ENCODE results near the gene EFHC1. TPM values are rescaled to one million over a fixed set of nuclear protein-coding genes. Genes with fewer than 3 reads are reported as not detected.

The EFHC1 gene
- total and polyA plus RNA-seq, 2 experiments from 2014 or later: 24.3 to 28.0 TPM

DNA sequence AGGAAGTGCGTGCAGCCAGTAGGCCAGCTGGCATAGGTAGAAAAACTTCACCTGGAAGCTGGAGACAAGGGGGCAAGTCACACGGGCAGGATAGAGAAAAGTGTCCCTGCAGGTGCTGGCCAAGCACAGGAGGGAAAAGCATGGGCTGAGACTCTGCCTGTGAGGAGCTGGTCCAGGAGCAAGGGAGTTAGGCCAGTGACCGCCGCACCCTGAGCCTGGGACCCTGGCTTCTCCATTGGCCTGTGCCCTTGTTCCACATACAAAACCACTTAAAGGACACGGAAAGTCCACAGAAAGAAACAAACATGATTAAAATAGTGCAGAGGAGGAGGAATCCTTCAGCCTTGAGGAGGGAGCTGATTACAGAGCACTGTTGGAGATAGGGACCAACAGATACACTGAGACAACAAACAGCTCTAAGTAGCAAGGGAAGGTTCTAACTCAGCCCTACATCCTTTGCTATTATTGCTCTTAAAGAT lies 88.2 kb downstream of the EFHC1 start (continued):
- TF ChIP-seq, protein P1, sequence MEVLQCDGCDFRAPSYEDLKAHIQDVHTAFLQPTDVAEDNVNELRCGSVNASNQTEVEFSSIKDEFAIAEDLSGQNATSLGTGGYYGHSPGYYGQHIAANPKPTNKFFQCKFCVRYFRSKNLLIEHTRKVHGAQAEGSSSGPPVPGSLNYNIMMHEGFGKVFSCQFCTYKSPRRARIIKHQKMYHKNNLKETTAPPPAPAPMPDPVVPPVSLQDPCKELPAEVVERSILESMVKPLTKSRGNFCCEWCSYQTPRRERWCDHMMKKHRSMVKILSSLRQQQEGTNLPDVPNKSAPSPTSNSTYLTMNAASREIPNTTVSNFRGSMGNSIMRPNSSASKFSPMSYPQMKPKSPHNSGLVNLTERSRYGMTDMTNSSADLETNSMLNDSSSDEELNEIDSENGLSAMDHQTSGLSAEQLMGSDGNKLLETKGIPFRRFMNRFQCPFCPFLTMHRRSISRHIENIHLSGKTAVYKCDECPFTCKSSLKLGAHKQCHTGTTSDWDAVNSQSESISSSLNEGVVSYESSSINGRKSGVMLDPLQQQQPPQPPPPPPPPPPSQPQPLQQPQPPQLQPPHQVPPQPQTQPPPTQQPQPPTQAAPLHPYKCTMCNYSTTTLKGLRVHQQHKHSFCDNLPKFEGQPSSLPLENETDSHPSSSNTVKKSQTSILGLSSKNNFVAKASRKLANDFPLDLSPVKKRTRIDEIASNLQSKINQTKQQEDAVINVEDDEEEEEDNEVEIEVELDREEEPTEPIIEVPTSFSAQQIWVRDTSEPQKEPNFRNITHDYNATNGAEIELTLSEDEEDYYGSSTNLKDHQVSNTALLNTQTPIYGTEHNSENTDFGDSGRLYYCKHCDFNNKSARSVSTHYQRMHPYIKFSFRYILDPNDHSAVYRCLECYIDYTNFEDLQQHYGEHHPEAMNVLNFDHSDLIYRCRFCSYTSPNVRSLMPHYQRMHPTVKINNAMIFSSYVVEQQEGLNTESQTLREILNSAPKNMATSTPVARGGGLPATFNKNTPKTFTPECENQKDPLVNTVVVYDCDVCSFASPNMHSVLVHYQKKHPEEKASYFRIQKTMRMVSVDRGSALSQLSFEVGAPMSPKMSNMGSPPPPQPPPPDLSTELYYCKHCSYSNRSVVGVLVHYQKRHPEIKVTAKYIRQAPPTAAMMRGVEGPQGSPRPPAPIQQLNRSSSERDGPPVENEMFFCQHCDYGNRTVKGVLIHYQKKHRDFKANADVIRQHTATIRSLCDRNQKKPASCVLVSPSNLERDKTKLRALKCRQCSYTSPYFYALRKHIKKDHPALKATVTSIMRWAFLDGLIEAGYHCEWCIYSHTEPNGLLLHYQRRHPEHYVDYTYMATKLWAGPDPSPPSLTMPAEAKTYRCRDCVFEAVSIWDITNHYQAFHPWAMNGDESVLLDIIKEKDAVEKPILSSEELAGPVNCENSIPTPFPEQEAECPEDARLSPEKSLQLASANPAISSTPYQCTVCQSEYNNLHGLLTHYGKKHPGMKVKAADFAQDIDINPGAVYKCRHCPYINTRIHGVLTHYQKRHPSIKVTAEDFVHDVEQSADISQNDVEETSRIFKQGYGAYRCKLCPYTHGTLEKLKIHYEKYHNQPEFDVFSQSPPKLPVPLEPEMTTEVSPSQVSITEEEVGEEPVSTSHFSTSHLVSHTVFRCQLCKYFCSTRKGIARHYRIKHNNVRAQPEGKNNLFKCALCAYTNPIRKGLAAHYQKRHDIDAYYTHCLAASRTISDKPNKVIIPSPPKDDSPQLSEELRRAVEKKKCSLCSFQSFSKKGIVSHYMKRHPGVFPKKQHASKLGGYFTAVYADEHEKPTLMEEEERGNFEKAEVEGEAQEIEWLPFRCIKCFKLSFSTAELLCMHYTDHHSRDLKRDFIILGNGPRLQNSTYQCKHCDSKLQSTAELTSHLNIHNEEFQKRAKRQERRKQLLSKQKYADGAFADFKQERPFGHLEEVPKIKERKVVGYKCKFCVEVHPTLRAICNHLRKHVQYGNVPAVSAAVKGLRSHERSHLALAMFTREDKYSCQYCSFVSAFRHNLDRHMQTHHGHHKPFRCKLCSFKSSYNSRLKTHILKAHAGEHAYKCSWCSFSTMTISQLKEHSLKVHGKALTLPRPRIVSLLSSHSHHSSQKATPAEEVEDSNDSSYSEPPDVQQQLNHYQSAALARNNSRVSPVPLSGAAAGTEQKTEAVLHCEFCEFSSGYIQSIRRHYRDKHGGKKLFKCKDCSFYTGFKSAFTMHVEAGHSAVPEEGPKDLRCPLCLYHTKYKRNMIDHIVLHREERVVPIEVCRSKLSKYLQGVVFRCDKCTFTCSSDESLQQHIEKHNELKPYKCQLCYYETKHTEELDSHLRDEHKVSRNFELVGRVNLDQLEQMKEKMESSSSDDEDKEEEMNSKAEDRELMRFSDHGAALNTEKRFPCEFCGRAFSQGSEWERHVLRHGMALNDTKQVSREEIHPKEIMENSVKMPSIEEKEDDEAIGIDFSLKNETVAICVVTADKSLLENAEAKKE (CRISPR knock-in tag; IDR thresholded peaks at IDR 0.05): no peak
- no peak for TF ChIP-seq CTCF (conservative IDR thresholded peaks at IDR 0.05; ENCODE audit: low read depth in 2 of 2)
- no peak for TF ChIP-seq ZNF331 (CRISPR knock-in tag; IDR thresholded peaks at IDR 0.05; ENCODE audit: low read depth)
- no peak for TF ChIP-seq JUNB (IDR thresholded peaks at IDR 0.05; ENCODE audit: unreplicated experiment)
- no peak for TF ChIP-seq STAT1 (IDR thresholded peaks at IDR 0.05; ENCODE audit: unreplicated experiment)
- no peak for TF ChIP-seq EZH2 (IDR thresholded peaks at IDR 0.05; ENCODE audit: low read depth, unreplicated experiment)
- no peak for TF ChIP-seq CREB1 (CRISPR knock-in tag; IDR thresholded peaks at IDR 0.05; ENCODE audit: low read depth)
- no peak for TF ChIP-seq NANOG (IDR thresholded peaks at IDR 0.05; ENCODE audit: borderline replicate concordance)
- no peak for TF ChIP-seq ZNF114 (CRISPR knock-in tag; IDR thresholded peaks at IDR 0.05)
- TF ChIP-seq, protein P2, sequence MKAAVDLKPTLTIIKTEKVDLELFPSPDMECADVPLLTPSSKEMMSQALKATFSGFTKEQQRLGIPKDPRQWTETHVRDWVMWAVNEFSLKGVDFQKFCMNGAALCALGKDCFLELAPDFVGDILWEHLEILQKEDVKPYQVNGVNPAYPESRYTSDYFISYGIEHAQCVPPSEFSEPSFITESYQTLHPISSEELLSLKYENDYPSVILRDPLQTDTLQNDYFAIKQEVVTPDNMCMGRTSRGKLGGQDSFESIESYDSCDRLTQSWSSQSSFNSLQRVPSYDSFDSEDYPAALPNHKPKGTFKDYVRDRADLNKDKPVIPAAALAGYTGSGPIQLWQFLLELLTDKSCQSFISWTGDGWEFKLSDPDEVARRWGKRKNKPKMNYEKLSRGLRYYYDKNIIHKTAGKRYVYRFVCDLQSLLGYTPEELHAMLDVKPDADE (IDR thresholded peaks at IDR 0.05): no peak
- TF ChIP-seq POLR2AphosphoS5 (IDR thresholded peaks at IDR 0.05; ENCODE audit: low read depth): no peak

Data from GM23338 (cell line).